GM12878 (cell line): ENCODE results near the gene FAM81A.

Source experiments
- BCLAF1 ChIP-seq: fragments of 450-650 bp; IDR thresholded peaks from 2 replicates; pipeline ENCODE4 v1.6.1; 2017; ENCODE audit warnings: antibody characterized with exemption, mild to moderate bottlenecking, moderate library complexity
- BMI1 ChIP-seq: fragments of 450-650 bp; IDR thresholded peaks from 2 replicates; pipeline ENCODE4 v1.6.1; 2016; ENCODE audit warnings: mild to moderate bottlenecking, moderate library complexity, borderline replicate concordance
- CTCF ChIP-seq, 3 experiments: IDR thresholded peaks in 2 of 3; conservative IDR thresholded peaks in 1 of 3; 2 replicates each; pipeline ENCODE4 v1.5.1; 2011; ENCODE audit warnings: low read depth in 3 of 3, low read length in 3 of 3, mild to moderate bottlenecking in 3 of 3, control low read depth in 2 of 3, moderate library complexity in 2 of 3, inconsistent platforms in 1 of 3, mixed read lengths in 1 of 3; ENCODE audit not compliant: control insufficient read depth in 2 of 3, insufficient read depth in 1 of 3; ENCODE audit errors: extremely low read depth in 1 of 3
- EZH2 ChIP-seq: IDR thresholded peaks from 2 replicates; pipeline ENCODE4 v1.6.1; 2012; ENCODE audit warnings: low read depth, mild to moderate bottlenecking, control low read depth, inconsistent platforms, low read length, borderline replicate concordance; ENCODE audit not compliant: control insufficient read depth
- POLR2A ChIP-seq: IDR thresholded peaks from 2 replicates; pipeline ENCODE4 v1.6.1; 2011; ENCODE audit warnings: low read depth, mild to moderate bottlenecking, low read length
- POU2F2 ChIP-seq: IDR thresholded peaks from 3 replicates; pipeline ENCODE4 v1.6.1; 2011; ENCODE audit warnings: low read depth, mild to moderate bottlenecking, low read length, borderline replicate concordance
- RFX5 ChIP-seq: IDR thresholded peaks from 2 replicates; pipeline ENCODE4 v1.6.1; 2011; ENCODE audit warnings: low read depth, low read length, improper control_type of control experiment
- YBX1 ChIP-seq: fragments of 450-650 bp; IDR thresholded peaks from 2 replicates; pipeline ENCODE4 v1.6.1; 2016; ENCODE audit warnings: antibody characterized with exemption
- ZNF24 ChIP-seq: fragments of 450-650 bp; IDR thresholded peaks from 2 replicates; pipeline ENCODE4 v1.6.1; 2017; ENCODE audit warnings: antibody characterized with exemption, mild to moderate bottlenecking
- ZNF687 ChIP-seq: fragments of 450-650 bp; IDR thresholded peaks from 2 replicates; pipeline ENCODE4 v1.6.1; 2017; ENCODE audit warnings: mild to moderate bottlenecking, moderate library complexity

GRCh38 chr15:59405079-59405478 is 32.9 kb upstream of the FAM81A start:
- TF ChIP-seq POU2F2 (no peak), BCLAF1 (no peak), CTCF (IDR thresholded peaks at IDR 0.05 in 2 of 3, conservative IDR thresholded peaks at IDR 0.05 in 1 of 3; ENCODE audit: control insufficient read depth in 2 of 3, extremely low read depth in 1 of 3, insufficient read depth in 1 of 3, low read depth in 3 of 3, low read length in 3 of 3) (no peak), RFX5 (no peak), YBX1 (no peak), EZH2 (no peak), POLR2A (no peak), BMI1 (no peak), ZNF24 (no peak), ZNF687 (no peak)
